Small intestine (tissue), 7 donors: ENCODE results near the gene DNAJC15. TPM values are rescaled to one million over a fixed set of nuclear protein-coding genes. Genes with fewer than 3 reads are reported as not detected.

Experiments used
- DNase-seq, 2 donors: peaks; one replicate each; pipeline versions ENCODE4 v3.0.0 to v3.0.0-alpha.2; 2013
- FAIRE-seq: peaks from 2 replicates; lab custom pipeline; 2012; peaks lifted over from hg19 to GRCh38; lab: Jason Lieb, UNC
- H3K27ac ChIP-seq, 3 donors: one replicate each; pipeline ENCODE4 v1.5.1; 2013; ENCODE audit warnings: low read length in 2 of 3, mild to moderate bottlenecking in 2 of 3, control low read depth in 1 of 3, inconsistent platforms in 1 of 3, low read depth in 1 of 3, moderate library complexity in 1 of 3
- H3K27me3 ChIP-seq, 3 donors: one replicate each; pipeline ENCODE4 v1.6.1; 2013; ENCODE audit warnings: low read length in 3 of 3, inconsistent platforms in 1 of 3; ENCODE audit not compliant: control insufficient read depth in 3 of 3, insufficient read depth in 3 of 3
- H3K36me3 ChIP-seq, 3 donors: one replicate each; pipeline ENCODE4 v1.6.1; 2013; ENCODE audit warnings: low read length in 3 of 3, inconsistent platforms in 1 of 3, low read depth in 1 of 3, mild to moderate bottlenecking in 1 of 3, moderate library complexity in 1 of 3; ENCODE audit not compliant: control insufficient read depth in 3 of 3, insufficient read depth in 2 of 3
- H3K4me1 ChIP-seq, 3 donors: one replicate each; pipeline ENCODE4 v1.6.1; 2013; ENCODE audit warnings: low read length in 2 of 3, inconsistent platforms in 1 of 3, low read depth in 1 of 3, mild to moderate bottlenecking in 1 of 3, moderate library complexity in 1 of 3; ENCODE audit not compliant: control insufficient read depth in 3 of 3, insufficient read depth in 2 of 3
- H3K4me3 ChIP-seq, 3 donors: one replicate each; pipeline ENCODE4 v1.5.1; 2013; ENCODE audit warnings: low read length in 3 of 3, control low read depth in 1 of 3, inconsistent platforms in 1 of 3, low read depth in 1 of 3, mild to moderate bottlenecking in 1 of 3, moderate library complexity in 1 of 3
- H3K9me3 ChIP-seq, 2 donors: one replicate each; pipeline ENCODE4 v1.6.1; 2013; ENCODE audit warnings: low read depth in 1 of 2, low read length in 1 of 2; ENCODE audit not compliant: control insufficient read depth in 2 of 2, insufficient read depth in 1 of 2
- WGBS, 3 donors: extraction: QIAGEN DNeasy Blood & Tissue Kit; methylation state at CpG; one replicate each; pipeline ENCODE4 v1.1.7; 2013; 5-methylcytosine and 5-hydroxymethylcytosine counted together
- polyA plus RNA-seq, 4 donors: library from polyadenylated mRNA; stranded (reverse) in 3 of 4; unstranded in 1 of 4; fragments of 200-250 nt in 3 of 4; fragments of 120-200 nt in 1 of 4; gene quantifications; one replicate each; pipeline versions ENCODE4 v1.2.1 to v1.2.3, GENCODE V29; 2013
- donor health status: healthy with polysubstance abuse.
- donor health status: control.
- donor health status: control.
- donor health status: Bipolar disorder and iron deficiency.
- donor health status: healthy.

Gene DNAJC15
- polyA plus RNA-seq, 4 donors, result 23.3 to 37.2 (median 29.9) TPM

DNA sequence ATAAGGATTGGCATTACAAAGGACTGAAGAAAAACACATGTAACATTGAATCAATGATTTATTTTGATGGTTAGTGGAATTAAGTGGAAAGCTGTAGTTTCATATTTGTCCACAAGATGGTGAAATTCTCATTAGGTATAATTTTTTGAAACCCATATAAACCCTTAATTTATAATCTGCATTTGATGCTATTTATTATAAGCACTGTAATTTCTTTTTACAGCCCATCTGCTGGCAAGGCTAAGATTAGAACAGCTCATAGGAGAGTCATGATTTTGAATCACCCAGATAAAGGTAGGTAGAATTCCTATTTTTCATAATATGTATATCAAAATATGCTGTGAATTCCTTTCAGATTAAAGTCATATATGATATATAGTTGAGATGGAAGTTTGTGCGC, 62.2 kb downstream of the DNAJC15 start:
- 87 to 97% (median 92%) methylated on average over 1 of the region's 1 CpG for WGBS, 3 donors
- DNase-seq (peak; percentile 34), FAIRE-seq (peak; percentile 70)
- H3K36me3 ChIP-seq, result peaks cover 0 to 6% (median 0%) of the 10 kb centered on the region in 3 donors
- H3K27me3 ChIP-seq, result no peaks in the 10 kb centered on the region
- H3K4me3 ChIP-seq, result no peak overlapping the region
- no peaks in the 10 kb centered on the region for H3K4me1 ChIP-seq
- no peak overlapping the region for H3K27ac ChIP-seq
- peaks cover 0 to 3% of the 10 kb centered on the region in 2 donors for H3K9me3 ChIP-seq

DNA sequence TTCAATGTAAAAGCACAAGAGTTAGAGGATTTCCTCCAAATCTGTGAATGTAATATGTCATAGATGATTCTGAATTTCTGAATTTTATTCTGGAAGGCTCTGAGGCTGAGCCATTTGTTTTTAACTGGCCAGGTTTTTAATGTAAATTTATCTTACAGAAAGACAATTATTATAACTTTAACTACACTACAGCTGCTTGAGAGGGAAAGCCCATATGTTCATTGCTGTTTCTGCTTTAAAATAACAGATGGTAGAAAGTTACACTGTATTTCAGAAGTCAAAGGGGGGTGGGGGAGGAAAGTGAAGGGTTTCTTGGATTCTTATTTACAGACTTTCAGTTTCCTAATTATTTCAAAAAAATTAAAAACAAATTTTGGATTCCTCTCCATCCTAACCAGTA, 62.8 kb downstream of the DNAJC15 start:
- no peak for FAIRE-seq

GRCh38 chr13:43088093-43088511, 64.7 kb downstream of the DNAJC15 start:
- H3K27ac ChIP-seq, result peak overlapping the region in 2 of 3 donors; percentile 76 to 91
- H3K36me3 ChIP-seq, result peaks cover 0 to 4% (median 0%) of the 10 kb centered on the region in 3 donors
- no peak for FAIRE-seq
- peak overlapping the region in 1 of 3 donors; percentile 35 for H3K4me3 ChIP-seq
- peaks cover 0 to 3% of the 10 kb centered on the region in 2 donors for H3K9me3 ChIP-seq
- WGBS, 3 donors, result 5 to 28% (median 11%) methylated on average over 4 of the region's 4 CpGs
- peak in 1 of 2 donors; percentile 59 for DNase-seq
- H3K4me1 ChIP-seq, result no peaks in the 10 kb centered on the region
- no peaks in the 10 kb centered on the region for H3K27me3 ChIP-seq

More for the DNA sequence above, 62.8 kb downstream of the DNAJC15 start:
- Histone ChIP-seq H3K4me3 (no peak overlapping the region), H3K27ac (no peak overlapping the region), H3K27me3 (no peaks in the 10 kb centered on the region), H3K4me1 (no peaks in the 10 kb centered on the region), H3K36me3 (peaks cover 0 to 6% (median 0%) of the 10 kb centered on the region in 3 donors), H3K9me3 (peaks cover 0 to 3% of the 10 kb centered on the region in 2 donors)
- no peak for DNase-seq

- H3K36me3 ChIP-seq, result peaks cover 0 to 6% (median 3%) of the 10 kb centered on the region in 3 donors
- peaks cover 0 to 3% of the 10 kb centered on the region in 2 donors for H3K9me3 ChIP-seq
- FAIRE-seq (no peak), DNase-seq (no peak)
- H3K27ac ChIP-seq, result no peak overlapping the region
- no peaks in the 10 kb centered on the region for H3K27me3 ChIP-seq
- no peaks in the 10 kb centered on the region for H3K4me1 ChIP-seq
- whole genome bisulfite sequencing, 3 donors, result 75 to 94% (median 92%) methylated on average over 1 of the region's 1 CpG
- H3K4me3 ChIP-seq, result no peak overlapping the region
Measured at GRCh38 chr13:43089912-43090498, 66.6 kb downstream of the DNAJC15 start.

- Histone ChIP-seq H3K4me1 (no peaks in the 10 kb centered on the region), H3K9me3 (peaks cover 0 to 2% of the 10 kb centered on the region in 2 donors), H3K4me3 (no peak overlapping the region), H3K27me3 (no peaks in the 10 kb centered on the region), H3K36me3 (peaks cover 0 to 4% (median 4%) of the 10 kb centered on the region in 3 donors), H3K27ac (no peak overlapping the region)
- DNase-seq, result no peak
- WGBS, 3 donors, result 73 to 84% (median 80%) methylated on average over 1 of the region's 1 CpG
- no peak for FAIRE-seq
Measured at GRCh38 chr13:43094901-43095300, 71.5 kb downstream of the DNAJC15 start.

DNA sequence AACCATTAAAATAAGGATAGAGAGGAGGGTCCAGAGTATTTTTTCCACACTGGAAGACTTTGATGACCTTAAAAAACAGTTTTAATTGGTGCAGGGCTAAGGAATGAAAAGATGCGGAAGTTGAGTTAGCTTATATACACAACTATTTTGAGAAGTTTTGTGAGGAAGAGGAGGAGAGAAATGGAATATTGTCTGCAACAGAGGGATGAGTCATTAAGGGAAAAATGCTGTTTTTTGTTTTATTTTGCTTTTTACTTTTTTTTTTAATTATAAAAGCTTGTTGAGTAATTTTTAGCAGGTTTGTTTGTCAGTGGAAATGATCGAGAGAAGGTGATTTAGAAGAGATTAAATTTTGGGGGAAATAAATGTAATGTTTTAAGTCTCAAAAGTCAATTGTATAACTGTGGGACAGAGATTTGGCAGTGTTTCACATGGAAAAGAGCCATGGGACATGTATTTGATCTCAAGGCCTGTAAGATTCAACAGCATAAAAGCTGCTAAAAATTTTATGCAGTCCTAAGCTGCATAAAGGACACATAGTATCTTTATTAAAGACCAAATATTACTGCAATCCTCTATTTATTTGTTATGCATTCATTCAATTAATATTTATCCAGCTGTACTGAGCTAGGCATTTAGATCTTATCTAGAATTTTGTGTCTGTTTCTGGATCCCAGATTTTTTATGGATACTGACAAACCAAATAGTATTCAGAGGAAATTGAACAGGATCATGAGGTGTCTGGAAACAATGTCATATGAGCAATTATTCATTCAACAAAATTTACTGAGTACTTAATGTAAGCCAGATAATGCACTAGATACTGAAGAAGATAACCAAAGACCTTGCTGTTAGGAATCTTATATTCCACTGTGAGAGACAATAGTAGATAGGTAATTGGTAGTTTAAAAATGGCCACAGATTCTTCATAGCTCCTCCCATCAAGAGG, 72.7 kb downstream of the DNAJC15 start:
- Histone ChIP-seq H3K4me3 (no peak overlapping the region), H3K27me3 (no peaks in the 10 kb centered on the region), H3K27ac (no peak overlapping the region), H3K9me3 (peaks cover 0 to 1% of the 10 kb centered on the region in 2 donors), H3K36me3 (peaks cover 0 to 4% (median 4%) of the 10 kb centered on the region in 3 donors), H3K4me1 (no peaks in the 10 kb centered on the region)
- DNase-seq (no peak), FAIRE-seq (peak; percentile 19)
- WGBS, 3 donors, result 65 to 94% (median 85%) methylated on average over 2 of the region's 2 CpGs

GRCh38 chr13:43100667-43101066, 77.3 kb downstream of the DNAJC15 start:
- FAIRE-seq (no peak), DNase-seq (no peak)
- H3K36me3 ChIP-seq, result peaks cover 0 to 3% (median 1%) of the 10 kb centered on the region in 3 donors
- H3K4me3 ChIP-seq, result no peak overlapping the region
- H3K27me3 ChIP-seq, result no peaks in the 10 kb centered on the region
- H3K9me3 ChIP-seq, result peaks cover 0 to 4% of the 10 kb centered on the region in 2 donors
- H3K27ac ChIP-seq, result no peak overlapping the region
- WGBS, 3 donors, result 86 to 98% (median 97%) methylated on average over 2 of the region's 2 CpGs
- peaks cover 0 to 4% (median 0%) of the 10 kb centered on the region in 3 donors for H3K4me1 ChIP-seq

DNA sequence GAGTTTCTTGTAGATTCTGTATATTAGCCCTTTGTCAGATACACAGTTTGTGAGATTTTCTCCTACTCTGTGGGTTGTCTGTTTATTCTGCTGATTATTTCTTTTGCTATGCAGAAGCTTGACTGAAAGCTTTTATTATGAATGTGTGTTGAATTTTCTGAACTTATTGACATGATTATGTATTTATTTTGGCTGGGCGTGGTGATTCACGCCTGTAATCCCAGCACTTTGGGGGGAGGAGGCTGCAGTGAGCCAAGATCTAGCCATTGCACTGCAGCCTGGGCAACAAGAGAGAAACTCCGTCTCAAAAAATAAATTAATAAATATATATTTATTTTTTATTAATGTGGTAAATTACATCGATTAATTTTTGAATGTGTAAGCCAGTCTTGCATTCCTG, 78.9 kb downstream of the DNAJC15 start:
- peaks cover 0 to 4% (median 0%) of the 10 kb centered on the region in 3 donors for H3K4me1 ChIP-seq
- peaks cover 0 to 4% of the 10 kb centered on the region in 2 donors for H3K9me3 ChIP-seq
- DNase-seq (no peak), FAIRE-seq (no peak)
- no peaks in the 10 kb centered on the region for H3K27me3 ChIP-seq
- H3K4me3 ChIP-seq, result no peak overlapping the region
- H3K27ac ChIP-seq, result no peak overlapping the region
- 42 to 74% (median 63%) methylated on average over 4 of the region's 4 CpGs for WGBS, 3 donors
- H3K36me3 ChIP-seq, result peaks cover 0 to 3% (median 1%) of the 10 kb centered on the region in 3 donors
